K562 (cell line): ENCODE results near the gene HNRNPM. TPM values are rescaled to one million over a fixed set of nuclear protein-coding genes. Genes with fewer than 3 reads are reported as not detected.

Experiments used
- CXXC5 ChIP-seq: fragments of 250-450 bp; sonication (Bioruptor Pico); IDR thresholded peaks from 2 replicates; pipeline ENCODE4 v1.8.0; 2022; ENCODE audit warnings: inconsistent platforms, mild to moderate bottlenecking, moderate library complexity
- DPF2 ChIP-seq: fragments of 450-650 bp; IDR thresholded peaks from 2 replicates; pipeline ENCODE4 v1.6.1; 2016
- HIVEP1 ChIP-seq: fragments of 250-450 bp; sonication (Bioruptor Pico); IDR thresholded peaks from 2 replicates; pipeline ENCODE4 v1.4.0; 2020; ENCODE audit warnings: mild to moderate bottlenecking
- HMG20B ChIP-seq: fragments of 250-450 bp; sonication (Bioruptor Pico); IDR thresholded peaks from 2 replicates; pipeline ENCODE4 v1.5.0; 2021; ENCODE audit warnings: mild to moderate bottlenecking
- LEF1 ChIP-seq: fragments of 450-650 bp; IDR thresholded peaks from 2 replicates; pipeline ENCODE4 v1.6.1; 2016; ENCODE audit warnings: mild to moderate bottlenecking
- POLR3A ChIP-seq: IDR thresholded peaks from 2 replicates; pipeline ENCODE4 v1.6.1; 2011; ENCODE audit warnings: borderline replicate concordance, mild to moderate bottlenecking, moderate library complexity; ENCODE audit not compliant: insufficient read length, insufficient read depth; ENCODE audit errors: extremely low read depth
- POU5F1 ChIP-seq: fragments of 150-350 bp; IDR thresholded peaks from 2 replicates; pipeline ENCODE4 v1.6.1; 2014; ENCODE audit warnings: borderline replicate concordance, low read length, low read depth, mild to moderate bottlenecking; ENCODE audit not compliant: partially characterized antibody
- RBM22 ChIP-seq: fragments of 200-400 bp; formaldehyde crosslinking; IDR thresholded peaks from 2 replicates; pipeline ENCODE4 v1.6.1; 2018; ENCODE audit warnings: low read length, low read depth; ENCODE audit not compliant: poor library complexity, severe bottlenecking
- SIN3A ChIP-seq, 2 experiments: fragments of 150-350 bp in 1 of 2; IDR thresholded peaks; 2 replicates each; pipeline ENCODE4 v1.6.1; 2011 to 2016; ENCODE audit warnings: borderline replicate concordance in 2 of 2, low read depth in 2 of 2, low read length in 2 of 2, mild to moderate bottlenecking in 2 of 2, moderate library complexity in 2 of 2; ENCODE audit not compliant: control insufficient read depth in 1 of 2
- SRF ChIP-seq, 2 experiments: fragments of 250-450, 450-650 bp in 1 of 2; sonication (Bioruptor Pico) in 1 of 2; sonication (generic) in 1 of 2; formaldehyde crosslinking; IDR thresholded peaks; 2 replicates each; pipeline versions ENCODE4 v1.5.0 to v1.5.1; 2020 to 2022; ENCODE audit warnings: mild to moderate bottlenecking in 1 of 2, missing genetic modification reagents in 1 of 2
- ZNF12 ChIP-seq: sonication (generic); formaldehyde crosslinking; IDR thresholded peaks from 2 replicates; pipeline ENCODE4 v1.4.0; 2020; ENCODE audit warnings: mild to moderate bottlenecking, missing genetic modification reagents
- ZNF140 ChIP-seq: fragments of 250-450 bp; sonication (Bioruptor Pico); IDR thresholded peaks from 2 replicates; pipeline ENCODE4 v1.8.0; 2021; ENCODE audit warnings: moderate library complexity, mild to moderate bottlenecking, inconsistent platforms
- polyA plus RNA-seq, 8 experiments: library from polyadenylated mRNA; depleted of rRNA in 4 of 8; stranded (reverse) in 5 of 8; unstranded in 3 of 8; fragments of >200 nt; fragmentation: Nextera tagmentation in 2 of 8; fragmentation: Illumina TruSeq in 1 of 8; extraction: Ambion mirVana in 2 of 8; extraction: Trizol in 1 of 8; gene quantifications; 2 replicates each; pipeline versions ENCODE4 v1.2.1 to v1.2.3, GENCODE V29; 2011 to 2014; ENCODE audit warnings: inconsistent platforms in 1 of 8, missing spikeins in 1 of 8
- total RNA-seq, 7 experiments: library from RNA; depleted of rRNA in 6 of 7; stranded (reverse); fragments of >200 nt in 6 of 7; fragmentation: Illumina TruSeq in 2 of 7; extraction: Trizol in 2 of 7; gene quantifications; 2 replicates each; pipeline versions ENCODE4 v1.2.1 to v1.2.3, GENCODE V29; 2011 to 2021; ENCODE audit warnings: low replicate concordance in 1 of 7
- TF ChIP-seq, protein P1 (sequence below): fragments of 250-450 bp; sonication (Bioruptor Pico); IDR thresholded peaks from 2 replicates; pipeline ENCODE4 v1.4.0; 2020; ENCODE audit warnings: mild to moderate bottlenecking, moderate library complexity
- TF ChIP-seq, protein P2 (sequence below): fragments of 450-650 bp; IDR thresholded peaks from 2 replicates; pipeline ENCODE4 v1.6.1; 2017; ENCODE audit warnings: mild to moderate bottlenecking, moderate library complexity
- TF ChIP-seq, protein P3 (sequence below): sonication (generic); formaldehyde crosslinking; IDR thresholded peaks from 2 replicates; pipeline ENCODE4 v1.8.0; 2022; ENCODE audit warnings: mild to moderate bottlenecking, missing genetic modification reagents
- TF ChIP-seq, protein P4 (sequence below), 2 experiments: fragments of 200-800 bp in 1 of 2; sonication (Bioruptor generic) in 1 of 2; sonication (generic) in 1 of 2; formaldehyde crosslinking in 1 of 2; IDR thresholded peaks in 1 of 2; conservative IDR thresholded peaks in 1 of 2; 2 replicates each; pipeline versions ENCODE4 v1.5.0 to v1.6.1; 2016 to 2020; ENCODE audit warnings: missing compliant biosample characterization in 1 of 2, missing genetic modification characterization in 1 of 2, missing genetic modification reagents in 1 of 2

The HNRNPM gene
- total and polyA plus RNA-seq, 9 of the 15 experiments (the other 6 are each of a cell fraction or from before 2014, with no cell fraction given): 11.1 to 340 (median 195) TPM

DNA sequence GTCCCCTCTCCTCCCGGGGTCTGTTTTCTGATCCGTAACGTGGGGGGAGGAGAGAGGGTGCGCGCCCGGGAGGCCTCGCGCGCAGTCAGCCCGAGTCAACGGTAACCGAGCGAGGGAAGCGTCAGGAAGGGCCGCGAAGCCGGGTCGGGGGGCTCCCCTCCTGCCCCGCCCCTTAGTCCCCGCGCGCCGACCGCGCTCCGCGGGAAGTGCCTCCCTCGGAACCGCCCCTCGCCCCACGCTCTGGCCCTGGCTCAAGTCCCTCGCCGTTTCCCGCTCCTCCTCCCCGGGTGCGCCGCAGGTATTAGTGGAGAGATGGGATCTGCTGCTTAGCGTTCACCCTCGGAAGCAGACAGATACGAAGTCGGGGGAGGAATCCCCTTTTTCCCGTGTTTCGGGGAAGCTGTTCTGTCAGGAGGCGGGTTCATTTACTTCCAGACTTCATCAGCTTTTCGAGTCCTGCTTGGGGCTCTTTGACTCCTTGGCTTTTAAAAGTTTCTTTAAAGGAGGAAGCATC, 770 bp downstream of the HNRNPM start (continued):
- TF ChIP-seq, protein P1, sequence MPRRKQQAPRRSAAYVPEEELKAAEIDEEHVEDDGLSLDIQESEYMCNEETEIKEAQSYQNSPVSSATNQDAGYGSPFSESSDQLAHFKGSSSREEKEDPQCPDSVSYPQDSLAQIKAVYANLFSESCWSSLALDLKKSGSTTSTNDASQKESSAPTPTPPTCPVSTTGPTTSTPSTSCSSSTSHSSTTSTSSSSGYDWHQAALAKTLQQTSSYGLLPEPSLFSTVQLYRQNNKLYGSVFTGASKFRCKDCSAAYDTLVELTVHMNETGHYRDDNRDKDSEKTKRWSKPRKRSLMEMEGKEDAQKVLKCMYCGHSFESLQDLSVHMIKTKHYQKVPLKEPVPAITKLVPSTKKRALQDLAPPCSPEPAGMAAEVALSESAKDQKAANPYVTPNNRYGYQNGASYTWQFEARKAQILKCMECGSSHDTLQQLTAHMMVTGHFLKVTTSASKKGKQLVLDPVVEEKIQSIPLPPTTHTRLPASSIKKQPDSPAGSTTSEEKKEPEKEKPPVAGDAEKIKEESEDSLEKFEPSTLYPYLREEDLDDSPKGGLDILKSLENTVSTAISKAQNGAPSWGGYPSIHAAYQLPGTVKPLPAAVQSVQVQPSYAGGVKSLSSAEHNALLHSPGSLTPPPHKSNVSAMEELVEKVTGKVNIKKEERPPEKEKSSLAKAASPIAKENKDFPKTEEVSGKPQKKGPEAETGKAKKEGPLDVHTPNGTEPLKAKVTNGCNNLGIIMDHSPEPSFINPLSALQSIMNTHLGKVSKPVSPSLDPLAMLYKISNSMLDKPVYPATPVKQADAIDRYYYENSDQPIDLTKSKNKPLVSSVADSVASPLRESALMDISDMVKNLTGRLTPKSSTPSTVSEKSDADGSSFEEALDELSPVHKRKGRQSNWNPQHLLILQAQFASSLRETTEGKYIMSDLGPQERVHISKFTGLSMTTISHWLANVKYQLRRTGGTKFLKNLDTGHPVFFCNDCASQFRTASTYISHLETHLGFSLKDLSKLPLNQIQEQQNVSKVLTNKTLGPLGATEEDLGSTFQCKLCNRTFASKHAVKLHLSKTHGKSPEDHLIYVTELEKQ (CRISPR knock-in tag): no peak
- TF ChIP-seq ZNF12 (CRISPR knock-in tag) (no peak), HIVEP1 (no peak), HMG20B (CRISPR knock-in tag) (no peak), POU5F1 (no peak), ZNF140 (CRISPR knock-in tag) (no peak), SIN3A (IDR thresholded peaks at IDR 0.05; ENCODE audit: borderline replicate concordance in 2 of 2, control insufficient read depth in 1 of 2, low read depth in 2 of 2, low read length in 2 of 2) (peak; percentile 53 to 60; a peak in 1 of 4 replicates), DPF2 (no peak), POLR3A (no peak), CXXC5 (peak; percentile 21), SRF (CRISPR knock-in tag; IDR thresholded peaks at IDR 0.05) (0 out of 4 replicates have a peak, but pooled peaks of 1 of the 2 experiments have one; percentile 6), RBM22 (peak; percentile 11), LEF1 (no peak)
- TF ChIP-seq, protein P2, sequence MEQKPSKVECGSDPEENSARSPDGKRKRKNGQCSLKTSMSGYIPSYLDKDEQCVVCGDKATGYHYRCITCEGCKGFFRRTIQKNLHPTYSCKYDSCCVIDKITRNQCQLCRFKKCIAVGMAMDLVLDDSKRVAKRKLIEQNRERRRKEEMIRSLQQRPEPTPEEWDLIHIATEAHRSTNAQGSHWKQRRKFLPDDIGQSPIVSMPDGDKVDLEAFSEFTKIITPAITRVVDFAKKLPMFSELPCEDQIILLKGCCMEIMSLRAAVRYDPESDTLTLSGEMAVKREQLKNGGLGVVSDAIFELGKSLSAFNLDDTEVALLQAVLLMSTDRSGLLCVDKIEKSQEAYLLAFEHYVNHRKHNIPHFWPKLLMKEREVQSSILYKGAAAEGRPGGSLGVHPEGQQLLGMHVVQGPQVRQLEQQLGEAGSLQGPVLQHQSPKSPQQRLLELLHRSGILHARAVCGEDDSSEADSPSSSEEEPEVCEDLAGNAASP: no peak
- TF ChIP-seq, protein P3, sequence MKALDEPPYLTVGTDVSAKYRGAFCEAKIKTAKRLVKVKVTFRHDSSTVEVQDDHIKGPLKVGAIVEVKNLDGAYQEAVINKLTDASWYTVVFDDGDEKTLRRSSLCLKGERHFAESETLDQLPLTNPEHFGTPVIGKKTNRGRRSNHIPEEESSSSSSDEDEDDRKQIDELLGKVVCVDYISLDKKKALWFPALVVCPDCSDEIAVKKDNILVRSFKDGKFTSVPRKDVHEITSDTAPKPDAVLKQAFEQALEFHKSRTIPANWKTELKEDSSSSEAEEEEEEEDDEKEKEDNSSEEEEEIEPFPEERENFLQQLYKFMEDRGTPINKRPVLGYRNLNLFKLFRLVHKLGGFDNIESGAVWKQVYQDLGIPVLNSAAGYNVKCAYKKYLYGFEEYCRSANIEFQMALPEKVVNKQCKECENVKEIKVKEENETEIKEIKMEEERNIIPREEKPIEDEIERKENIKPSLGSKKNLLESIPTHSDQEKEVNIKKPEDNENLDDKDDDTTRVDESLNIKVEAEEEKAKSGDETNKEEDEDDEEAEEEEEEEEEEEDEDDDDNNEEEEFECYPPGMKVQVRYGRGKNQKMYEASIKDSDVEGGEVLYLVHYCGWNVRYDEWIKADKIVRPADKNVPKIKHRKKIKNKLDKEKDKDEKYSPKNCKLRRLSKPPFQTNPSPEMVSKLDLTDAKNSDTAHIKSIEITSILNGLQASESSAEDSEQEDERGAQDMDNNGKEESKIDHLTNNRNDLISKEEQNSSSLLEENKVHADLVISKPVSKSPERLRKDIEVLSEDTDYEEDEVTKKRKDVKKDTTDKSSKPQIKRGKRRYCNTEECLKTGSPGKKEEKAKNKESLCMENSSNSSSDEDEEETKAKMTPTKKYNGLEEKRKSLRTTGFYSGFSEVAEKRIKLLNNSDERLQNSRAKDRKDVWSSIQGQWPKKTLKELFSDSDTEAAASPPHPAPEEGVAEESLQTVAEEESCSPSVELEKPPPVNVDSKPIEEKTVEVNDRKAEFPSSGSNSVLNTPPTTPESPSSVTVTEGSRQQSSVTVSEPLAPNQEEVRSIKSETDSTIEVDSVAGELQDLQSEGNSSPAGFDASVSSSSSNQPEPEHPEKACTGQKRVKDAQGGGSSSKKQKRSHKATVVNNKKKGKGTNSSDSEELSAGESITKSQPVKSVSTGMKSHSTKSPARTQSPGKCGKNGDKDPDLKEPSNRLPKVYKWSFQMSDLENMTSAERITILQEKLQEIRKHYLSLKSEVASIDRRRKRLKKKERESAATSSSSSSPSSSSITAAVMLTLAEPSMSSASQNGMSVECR (CRISPR knock-in tag): peak; percentile 70
- TF ChIP-seq, protein P4, sequence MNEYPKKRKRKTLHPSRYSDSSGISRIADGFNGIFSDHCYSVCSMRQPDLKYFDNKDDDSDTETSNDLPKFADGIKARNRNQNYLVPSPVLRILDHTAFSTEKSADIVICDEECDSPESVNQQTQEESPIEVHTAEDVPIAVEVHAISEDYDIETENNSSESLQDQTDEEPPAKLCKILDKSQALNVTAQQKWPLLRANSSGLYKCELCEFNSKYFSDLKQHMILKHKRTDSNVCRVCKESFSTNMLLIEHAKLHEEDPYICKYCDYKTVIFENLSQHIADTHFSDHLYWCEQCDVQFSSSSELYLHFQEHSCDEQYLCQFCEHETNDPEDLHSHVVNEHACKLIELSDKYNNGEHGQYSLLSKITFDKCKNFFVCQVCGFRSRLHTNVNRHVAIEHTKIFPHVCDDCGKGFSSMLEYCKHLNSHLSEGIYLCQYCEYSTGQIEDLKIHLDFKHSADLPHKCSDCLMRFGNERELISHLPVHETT (CRISPR knock-in tag; conservative IDR thresholded peaks at IDR 0.05 in 1 of 2, IDR thresholded peaks at IDR 0.05 in 1 of 2): 0 out of 4 replicates have a peak, but pooled peaks of 1 of the 2 experiments have one; percentile 21
